IPS-20b (cell line): ENCODE measurements around the gene QSOX2.

Experiments
- H3K27ac ChIP-seq: one replicate; pipeline ENCODE4 v1.5.1; 2013; ENCODE audit warnings: low read length
- H3K27me3 ChIP-seq: 2 replicates; pipeline ENCODE4 v1.6.1; 2013; ENCODE audit warnings: mild to moderate bottlenecking, low read length, inconsistent platforms; ENCODE audit not compliant: insufficient read depth
- H3K36me3 ChIP-seq: 2 replicates; pipeline ENCODE4 v1.6.1; 2013; ENCODE audit warnings: low read depth, mild to moderate bottlenecking, inconsistent platforms, low read length, moderate library complexity; ENCODE audit not compliant: insufficient read depth
- H3K4me1 ChIP-seq: 2 replicates; pipeline ENCODE4 v1.6.1; 2013; ENCODE audit warnings: mild to moderate bottlenecking, control low read depth, inconsistent platforms, low read length, moderate library complexity; ENCODE audit not compliant: insufficient read depth
- H3K4me3 ChIP-seq: 2 replicates; pipeline ENCODE4 v1.5.1; 2013; ENCODE audit warnings: mild to moderate bottlenecking, low read length, inconsistent platforms
- H3K9ac ChIP-seq: 2 replicates; pipeline ENCODE4 v1.6.1; 2013; ENCODE audit warnings: low read depth, mild to moderate bottlenecking, inconsistent platforms, low read length, moderate library complexity
- H3K9me3 ChIP-seq: 2 replicates; pipeline ENCODE4 v1.6.1; 2013; ENCODE audit warnings: mild to moderate bottlenecking, low read depth, low read length, inconsistent platforms; ENCODE audit not compliant: insufficient read depth

QSOX2 gene

GRCh38 chr9:136287960-136288753, 42.5 kb upstream of the QSOX2 start:
- Histone ChIP-seq H3K27me3 (no peaks in the 10 kb centered on the region), H3K9ac (no peak overlapping the region), H3K36me3 (no peaks in the 10 kb centered on the region), H3K4me1 (no peaks in the 10 kb centered on the region), H3K9me3 (0 out of 2 replicates have a peak, but pooled peaks cover under 1% of the 10 kb centered on the region), H3K4me3 (no peak overlapping the region), H3K27ac (no peak overlapping the region)

- no peak overlapping the region for H3K27ac ChIP-seq
- H3K9ac ChIP-seq, result no peak overlapping the region
- H3K4me3 ChIP-seq, result no peak overlapping the region
- no peaks in the 10 kb centered on the region for H3K4me1 ChIP-seq
- no peaks in the 10 kb centered on the region for H3K9me3 ChIP-seq
- H3K27me3 ChIP-seq, result no peaks in the 10 kb centered on the region
- H3K36me3 ChIP-seq, result no peaks in the 10 kb centered on the region
Measured at GRCh38 chr9:136286987-136287379, 41.4 kb upstream of the QSOX2 start.

- H3K27ac ChIP-seq, result no peak overlapping the region
Measured at GRCh38 chr9:136286359-136286986, 40.9 kb upstream of the QSOX2 start.

GRCh38 chr9:136285501-136286358, 40.1 kb upstream of the QSOX2 start:
- H3K27me3 ChIP-seq, result no peaks in the 10 kb centered on the region
- H3K4me1 ChIP-seq, result no peaks in the 10 kb centered on the region
- no peak overlapping the region for H3K9ac ChIP-seq
- no peak overlapping the region for H3K27ac ChIP-seq
- H3K9me3 ChIP-seq, result no peaks in the 10 kb centered on the region
- H3K4me3 ChIP-seq, result no peak overlapping the region
- no peaks in the 10 kb centered on the region for H3K36me3 ChIP-seq

More at GRCh38 chr9:136286359-136286986, 40.9 kb upstream of the QSOX2 start:
- Histone ChIP-seq H3K36me3 (no peaks in the 10 kb centered on the region), H3K4me3 (no peak overlapping the region), H3K9ac (no peak overlapping the region), H3K4me1 (no peaks in the 10 kb centered on the region), H3K27me3 (no peaks in the 10 kb centered on the region), H3K9me3 (no peaks in the 10 kb centered on the region)

- Histone ChIP-seq H3K4me1 (no peaks in the 10 kb centered on the region), H3K9ac (no peak overlapping the region)
Measured at GRCh38 chr9:136284951-136285350, 39.3 kb upstream of the QSOX2 start.

GRCh38 chr9:136284311-136284710, 38.7 kb upstream of the QSOX2 start:
- Histone ChIP-seq H3K36me3 (no peaks in the 10 kb centered on the region), H3K27me3 (no peaks in the 10 kb centered on the region), H3K9me3 (no peaks in the 10 kb centered on the region), H3K4me3 (no peak overlapping the region), H3K9ac (no peak overlapping the region), H3K27ac (no peak overlapping the region), H3K4me1 (no peaks in the 10 kb centered on the region)

More at GRCh38 chr9:136284951-136285350, 39.3 kb upstream of the QSOX2 start:
- Histone ChIP-seq H3K9me3 (no peaks in the 10 kb centered on the region), H3K27me3 (no peaks in the 10 kb centered on the region), H3K36me3 (no peaks in the 10 kb centered on the region), H3K27ac (no peak overlapping the region), H3K4me3 (no peak overlapping the region)

GRCh38 chr9:136283291-136284235, 38.0 kb upstream of the QSOX2 start:
- no peak overlapping the region for H3K9ac ChIP-seq
- no peak overlapping the region for H3K4me3 ChIP-seq
- no peaks in the 10 kb centered on the region for H3K9me3 ChIP-seq
- no peaks in the 10 kb centered on the region for H3K36me3 ChIP-seq
- no peaks in the 10 kb centered on the region for H3K4me1 ChIP-seq
- no peak overlapping the region for H3K27ac ChIP-seq
- no peaks in the 10 kb centered on the region for H3K27me3 ChIP-seq

GRCh38 chr9:136282272-136282861, 36.8 kb upstream of the QSOX2 start:
- H3K9ac ChIP-seq, result no peak overlapping the region
- no peak overlapping the region for H3K27ac ChIP-seq
- no peak overlapping the region for H3K4me3 ChIP-seq
- H3K9me3 ChIP-seq, result no peaks in the 10 kb centered on the region
- no peaks in the 10 kb centered on the region for H3K36me3 ChIP-seq
- H3K27me3 ChIP-seq, result no peaks in the 10 kb centered on the region
- no peaks in the 10 kb centered on the region for H3K4me1 ChIP-seq

- Histone ChIP-seq H3K4me1 (no peaks in the 10 kb centered on the region), H3K36me3 (no peaks in the 10 kb centered on the region), H3K4me3 (no peak overlapping the region), H3K27ac (no peak overlapping the region), H3K27me3 (no peaks in the 10 kb centered on the region), H3K9me3 (no peaks in the 10 kb centered on the region), H3K9ac (no peak overlapping the region)
Measured at GRCh38 chr9:136281421-136282271, 36.0 kb upstream of the QSOX2 start.
